ENCODE data around the gene RDH11.

DNA sequence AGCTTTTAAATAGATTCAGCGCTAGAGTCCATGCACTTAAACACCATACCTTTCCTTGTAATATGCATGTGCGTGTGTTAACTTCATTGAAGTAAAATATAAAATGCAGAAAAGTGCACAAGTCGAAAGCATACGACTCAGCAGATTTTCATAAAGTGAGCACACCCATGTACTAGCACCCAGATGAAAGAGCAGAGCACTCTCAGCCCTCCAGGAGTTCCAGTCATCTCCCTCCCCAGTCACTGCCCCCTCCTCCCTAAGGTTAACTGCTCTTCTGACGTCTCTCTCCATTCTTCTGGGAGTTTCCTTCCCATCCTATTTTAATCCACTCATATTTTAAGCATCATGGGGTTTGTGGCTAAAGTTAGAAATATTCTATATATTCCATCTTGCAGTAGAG, 26.3 kb upstream of the RDH11 start:
- TF ChIP-seq, protein P1, sequence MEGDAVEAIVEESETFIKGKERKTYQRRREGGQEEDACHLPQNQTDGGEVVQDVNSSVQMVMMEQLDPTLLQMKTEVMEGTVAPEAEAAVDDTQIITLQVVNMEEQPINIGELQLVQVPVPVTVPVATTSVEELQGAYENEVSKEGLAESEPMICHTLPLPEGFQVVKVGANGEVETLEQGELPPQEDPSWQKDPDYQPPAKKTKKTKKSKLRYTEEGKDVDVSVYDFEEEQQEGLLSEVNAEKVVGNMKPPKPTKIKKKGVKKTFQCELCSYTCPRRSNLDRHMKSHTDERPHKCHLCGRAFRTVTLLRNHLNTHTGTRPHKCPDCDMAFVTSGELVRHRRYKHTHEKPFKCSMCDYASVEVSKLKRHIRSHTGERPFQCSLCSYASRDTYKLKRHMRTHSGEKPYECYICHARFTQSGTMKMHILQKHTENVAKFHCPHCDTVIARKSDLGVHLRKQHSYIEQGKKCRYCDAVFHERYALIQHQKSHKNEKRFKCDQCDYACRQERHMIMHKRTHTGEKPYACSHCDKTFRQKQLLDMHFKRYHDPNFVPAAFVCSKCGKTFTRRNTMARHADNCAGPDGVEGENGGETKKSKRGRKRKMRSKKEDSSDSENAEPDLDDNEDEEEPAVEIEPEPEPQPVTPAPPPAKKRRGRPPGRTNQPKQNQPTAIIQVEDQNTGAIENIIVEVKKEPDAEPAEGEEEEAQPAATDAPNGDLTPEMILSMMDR (IDR thresholded peaks at IDR 0.05): no peak
- TF ChIP-seq CHD2 (IDR thresholded peaks at IDR 0.05; ENCODE audit: low read length, partially characterized antibody): no peak
- TF ChIP-seq, protein P2, sequence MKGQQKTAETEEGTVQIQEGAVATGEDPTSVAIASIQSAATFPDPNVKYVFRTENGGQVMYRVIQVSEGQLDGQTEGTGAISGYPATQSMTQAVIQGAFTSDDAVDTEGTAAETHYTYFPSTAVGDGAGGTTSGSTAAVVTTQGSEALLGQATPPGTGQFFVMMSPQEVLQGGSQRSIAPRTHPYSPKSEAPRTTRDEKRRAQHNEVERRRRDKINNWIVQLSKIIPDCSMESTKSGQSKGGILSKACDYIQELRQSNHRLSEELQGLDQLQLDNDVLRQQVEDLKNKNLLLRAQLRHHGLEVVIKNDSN (IDR thresholded peaks at IDR 0.05; ENCODE audit: borderline replicate concordance, low read depth): no peak
- TF ChIP-seq FOXJ3 (CRISPR knock-in tag; IDR thresholded peaks at IDR 0.05): no peak
- TF ChIP-seq, protein P3, sequence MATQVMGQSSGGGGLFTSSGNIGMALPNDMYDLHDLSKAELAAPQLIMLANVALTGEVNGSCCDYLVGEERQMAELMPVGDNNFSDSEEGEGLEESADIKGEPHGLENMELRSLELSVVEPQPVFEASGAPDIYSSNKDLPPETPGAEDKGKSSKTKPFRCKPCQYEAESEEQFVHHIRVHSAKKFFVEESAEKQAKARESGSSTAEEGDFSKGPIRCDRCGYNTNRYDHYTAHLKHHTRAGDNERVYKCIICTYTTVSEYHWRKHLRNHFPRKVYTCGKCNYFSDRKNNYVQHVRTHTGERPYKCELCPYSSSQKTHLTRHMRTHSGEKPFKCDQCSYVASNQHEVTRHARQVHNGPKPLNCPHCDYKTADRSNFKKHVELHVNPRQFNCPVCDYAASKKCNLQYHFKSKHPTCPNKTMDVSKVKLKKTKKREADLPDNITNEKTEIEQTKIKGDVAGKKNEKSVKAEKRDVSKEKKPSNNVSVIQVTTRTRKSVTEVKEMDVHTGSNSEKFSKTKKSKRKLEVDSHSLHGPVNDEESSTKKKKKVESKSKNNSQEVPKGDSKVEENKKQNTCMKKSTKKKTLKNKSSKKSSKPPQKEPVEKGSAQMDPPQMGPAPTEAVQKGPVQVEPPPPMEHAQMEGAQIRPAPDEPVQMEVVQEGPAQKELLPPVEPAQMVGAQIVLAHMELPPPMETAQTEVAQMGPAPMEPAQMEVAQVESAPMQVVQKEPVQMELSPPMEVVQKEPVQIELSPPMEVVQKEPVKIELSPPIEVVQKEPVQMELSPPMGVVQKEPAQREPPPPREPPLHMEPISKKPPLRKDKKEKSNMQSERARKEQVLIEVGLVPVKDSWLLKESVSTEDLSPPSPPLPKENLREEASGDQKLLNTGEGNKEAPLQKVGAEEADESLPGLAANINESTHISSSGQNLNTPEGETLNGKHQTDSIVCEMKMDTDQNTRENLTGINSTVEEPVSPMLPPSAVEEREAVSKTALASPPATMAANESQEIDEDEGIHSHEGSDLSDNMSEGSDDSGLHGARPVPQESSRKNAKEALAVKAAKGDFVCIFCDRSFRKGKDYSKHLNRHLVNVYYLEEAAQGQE (IDR thresholded peaks at IDR 0.05; ENCODE audit: low read depth, low read length): no peak
- no peak for TF ChIP-seq EZH2phosphoT487 (IDR thresholded peaks at IDR 0.05; ENCODE audit: borderline replicate concordance, low read depth)
- TF ChIP-seq RFX5 (IDR thresholded peaks at IDR 0.05; ENCODE audit: low read length): no peak
- TF ChIP-seq EP300 (IDR thresholded peaks at IDR 0.05; ENCODE audit: borderline replicate concordance in 1 of 2, low read depth in 1 of 2, low read length in 1 of 2): no peak
- no peak for TF ChIP-seq TAF1 (IDR thresholded peaks at IDR 0.05; ENCODE audit: borderline replicate concordance, low read depth, low read length)

Measured in SK-N-SH (cell line).